ENCODE data around the gene ELFN2.

ELFN2 gene

GRCh38 chr22:37453696-37454095, 26.4 kb upstream of the ELFN2 start:
- DNase-seq = no peak

- no peak for DNase-seq
Measured at GRCh38 chr22:37451218-37451617, 23.9 kb upstream of the ELFN2 start.

- no peak for DNase-seq
Measured at GRCh38 chr22:37449331-37450001, 22.2 kb upstream of the ELFN2 start.

GRCh38 chr22:37448516-37449127, 21.3 kb upstream of the ELFN2 start:
- no peak for DNase-seq

- no peak for DNase-seq
Measured at GRCh38 chr22:37445501-37445900, 18.2 kb upstream of the ELFN2 start.

- no peak for DNase-seq
Measured at GRCh38 chr22:37443977-37444376, 16.7 kb upstream of the ELFN2 start.

GRCh38 chr22:37443086-37443485, 15.8 kb upstream of the ELFN2 start:
- DNase-seq = no peak

- no peak for DNase-seq
Measured at GRCh38 chr22:37442537-37442936, 15.3 kb upstream of the ELFN2 start.

- DNase-seq = no peak
Measured at GRCh38 chr22:37442135-37442534, 14.9 kb upstream of the ELFN2 start.

GRCh38 chr22:37440875-37441274, 13.6 kb upstream of the ELFN2 start:
- DNase-seq = no peak

GRCh38 chr22:37439347-37439746, 12.1 kb upstream of the ELFN2 start:
- no peak for DNase-seq

- DNase-seq = no peak
Measured at GRCh38 chr22:37435970-37436603, 8.8 kb upstream of the ELFN2 start.

GRCh38 chr22:37433786-37434185, 6.5 kb upstream of the ELFN2 start:
- no peak for DNase-seq

GRCh38 chr22:37432708-37433054, 5.4 kb upstream of the ELFN2 start:
- no peak for DNase-seq

GRCh38 chr22:37431801-37432707, 4.8 kb upstream of the ELFN2 start:
- peak; percentile 59 for DNase-seq

GRCh38 chr22:37431366-37431765, 4.1 kb upstream of the ELFN2 start:
- DNase-seq = no peak

GRCh38 chr22:37430941-37431340, 3.7 kb upstream of the ELFN2 start:
- no peak for DNase-seq

GRCh38 chr22:37428649-37429586, 1.6 kb upstream of the ELFN2 start:
- DNase-seq = peak; percentile 39

- no peak for DNase-seq
Measured at GRCh38 chr22:37427711-37428635, 694 bp upstream of the ELFN2 start.

- DNase-seq = no peak
Measured at GRCh38 chr22:37426706-37427134, 559 bp downstream of the ELFN2 start.
